Measurements from ENCODE around the gene SLCO3A1.

SLCO3A1 gene

DNA sequence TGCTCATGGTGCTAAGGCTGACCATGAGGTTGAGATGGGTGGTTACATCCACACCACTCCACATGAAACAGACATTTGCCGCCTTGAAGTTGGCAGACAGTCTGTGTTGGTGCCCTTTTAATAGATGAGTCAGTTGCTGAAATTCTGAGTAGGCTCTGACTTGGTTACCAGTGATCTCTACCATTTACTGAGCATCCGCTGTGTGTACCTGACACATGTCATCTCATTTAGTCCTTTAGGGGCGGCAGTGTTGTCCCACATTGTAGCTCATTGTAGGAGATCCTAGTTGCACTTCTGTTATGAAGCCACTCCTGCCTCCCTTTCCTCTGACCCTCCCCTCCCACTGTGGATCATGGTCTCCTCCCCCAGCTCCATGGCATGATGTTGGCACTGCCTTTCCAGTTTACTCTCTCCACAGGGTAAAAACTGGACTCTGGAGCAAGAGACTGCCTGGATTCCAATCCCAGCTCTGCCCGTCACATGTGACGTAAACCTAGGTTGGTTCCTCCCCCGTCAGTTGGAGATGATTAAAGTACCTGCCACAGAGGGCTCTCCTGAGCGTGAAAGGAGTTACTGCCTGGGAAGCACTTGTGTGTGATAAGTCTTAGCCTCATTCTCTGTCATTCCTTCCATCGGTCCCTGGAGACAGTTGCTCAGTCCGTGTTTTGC is 21.6 kb downstream of the SLCO3A1 start:
- no peaks in the 10 kb centered on the region for H3K36me3 ChIP-seq (ENCODE audit: control insufficient read depth, insufficient read depth, low read length)
- no peaks in the 10 kb centered on the region for H3K4me1 ChIP-seq (ENCODE audit: control insufficient read depth, insufficient read depth, low read length)
- no peak overlapping the region for H3K4me3 ChIP-seq (ENCODE audit: low read length)
- no peaks in the 10 kb centered on the region for H3K27me3 ChIP-seq (ENCODE audit: control insufficient read depth, insufficient read depth, low read length)
- H3K27ac ChIP-seq (ENCODE audit: low read depth, low read length), result no peak overlapping the region
- H3K9ac ChIP-seq (ENCODE audit: low read length), result no peak overlapping the region

DNA sequence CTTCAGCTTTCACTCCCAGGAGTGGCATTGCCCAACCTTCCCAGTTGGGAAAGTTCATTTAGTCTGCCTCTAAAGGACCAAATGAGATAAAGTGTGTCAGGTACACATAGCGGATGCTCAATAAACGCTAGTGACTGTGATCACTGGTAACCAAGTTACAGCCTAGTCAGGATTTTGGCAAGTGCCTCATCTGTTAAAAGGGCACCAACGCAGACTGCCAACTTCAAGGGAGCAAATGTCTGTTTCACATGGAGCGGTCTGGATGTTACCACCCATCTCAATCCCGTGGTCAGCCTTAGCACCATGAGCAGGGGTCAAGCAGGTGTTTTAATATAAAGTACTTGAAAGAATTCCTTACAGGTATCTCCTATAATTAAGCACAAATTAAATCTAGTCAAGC is 22.7 kb downstream of the SLCO3A1 start:
- Histone ChIP-seq H3K27me3 (ENCODE audit: control insufficient read depth, insufficient read depth, low read length) (no peaks in the 10 kb centered on the region), H3K9ac (ENCODE audit: low read length) (no peak overlapping the region), H3K4me1 (ENCODE audit: control insufficient read depth, insufficient read depth, low read length) (no peaks in the 10 kb centered on the region), H3K4me3 (ENCODE audit: low read length) (no peak overlapping the region), H3K27ac (ENCODE audit: low read depth, low read length) (no peak overlapping the region), H3K36me3 (ENCODE audit: control insufficient read depth, insufficient read depth, low read length) (no peaks in the 10 kb centered on the region)

DNA sequence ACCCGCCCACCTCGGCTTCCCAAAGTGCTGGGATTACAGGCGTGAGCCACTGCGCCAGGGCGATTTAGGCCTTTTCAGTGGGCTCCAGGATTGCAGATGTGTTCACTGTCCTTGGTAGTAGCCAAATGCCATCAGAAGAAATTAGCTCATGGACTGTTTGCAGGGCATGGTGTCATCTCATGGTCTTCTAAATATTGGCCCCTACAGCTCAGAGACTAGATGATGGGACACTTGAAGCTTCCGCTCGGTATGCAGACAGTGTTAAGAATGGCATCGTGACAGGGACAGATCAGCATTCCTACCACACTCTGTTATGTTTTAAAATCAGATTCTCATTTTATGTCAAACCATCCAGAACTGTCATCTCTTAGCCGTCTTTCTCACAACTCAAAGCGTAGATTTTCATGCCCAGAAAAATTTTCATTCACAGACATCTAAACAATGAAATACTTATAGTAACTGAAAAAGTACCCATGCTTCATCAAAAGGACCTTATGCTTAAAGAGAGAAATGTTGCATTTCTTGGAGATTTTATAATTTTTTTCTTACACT is 24.9 kb downstream of the SLCO3A1 start:
- H3K9ac ChIP-seq (ENCODE audit: low read length), result no peak overlapping the region
- no peaks in the 10 kb centered on the region for H3K36me3 ChIP-seq (ENCODE audit: control insufficient read depth, insufficient read depth, low read length)
- H3K27ac ChIP-seq (ENCODE audit: low read depth, low read length), result no peak overlapping the region
- H3K27me3 ChIP-seq (ENCODE audit: control insufficient read depth, insufficient read depth, low read length), result no peaks in the 10 kb centered on the region
- no peak overlapping the region for H3K4me3 ChIP-seq (ENCODE audit: low read length)
- no peaks in the 10 kb centered on the region for H3K4me1 ChIP-seq (ENCODE audit: control insufficient read depth, insufficient read depth, low read length)

DNA sequence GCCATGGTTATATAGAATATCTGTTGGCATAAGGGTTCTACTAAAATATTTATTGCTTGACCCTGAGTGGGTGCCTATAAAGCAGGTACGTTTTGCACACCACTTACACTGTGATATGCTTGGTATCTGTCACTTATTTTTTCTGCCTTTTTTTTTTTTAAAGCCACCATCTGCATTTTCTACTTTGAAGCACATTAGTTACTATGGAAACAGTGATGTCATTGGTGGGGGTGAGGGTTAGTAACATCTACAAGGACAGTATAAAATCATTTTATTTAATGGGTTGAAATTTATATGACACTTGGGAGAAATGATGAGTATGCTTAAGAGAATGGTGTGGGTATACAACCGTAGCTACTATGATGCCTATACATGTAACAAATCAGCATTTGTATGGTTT is 25.6 kb downstream of the SLCO3A1 start:
- no peak overlapping the region for H3K9ac ChIP-seq (ENCODE audit: low read length)
- H3K27ac ChIP-seq (ENCODE audit: low read depth, low read length), result no peak overlapping the region
- no peaks in the 10 kb centered on the region for H3K27me3 ChIP-seq (ENCODE audit: control insufficient read depth, insufficient read depth, low read length)
- H3K4me1 ChIP-seq (ENCODE audit: control insufficient read depth, insufficient read depth, low read length), result no peaks in the 10 kb centered on the region
- H3K4me3 ChIP-seq (ENCODE audit: low read length), result no peak overlapping the region
- no peaks in the 10 kb centered on the region for H3K36me3 ChIP-seq (ENCODE audit: control insufficient read depth, insufficient read depth, low read length)

DNA sequence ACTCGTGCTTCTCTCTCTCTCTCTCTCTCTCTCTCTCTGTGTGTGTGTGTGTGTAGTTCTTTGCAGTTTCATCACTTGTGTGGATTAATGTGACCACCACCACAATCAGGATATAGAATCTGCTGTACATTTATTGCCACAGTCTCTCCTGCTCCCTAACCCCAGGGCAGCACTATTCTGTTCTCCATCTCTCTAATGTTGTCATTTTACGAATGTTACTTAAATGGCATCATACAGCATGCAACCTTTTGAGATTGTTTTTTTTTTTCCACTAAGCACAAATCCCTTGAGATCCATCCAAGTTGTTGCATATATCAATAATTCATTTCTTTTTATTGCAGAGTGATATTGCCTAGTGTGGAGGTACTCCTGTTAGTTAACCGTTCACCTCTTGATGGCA is 26.9 kb downstream of the SLCO3A1 start:
- no peak overlapping the region for H3K9ac ChIP-seq (ENCODE audit: low read length)
- H3K27me3 ChIP-seq (ENCODE audit: control insufficient read depth, insufficient read depth, low read length), result no peaks in the 10 kb centered on the region
- no peaks in the 10 kb centered on the region for H3K4me1 ChIP-seq (ENCODE audit: control insufficient read depth, insufficient read depth, low read length)
- H3K36me3 ChIP-seq (ENCODE audit: control insufficient read depth, insufficient read depth, low read length), result no peaks in the 10 kb centered on the region
- no peak overlapping the region for H3K4me3 ChIP-seq (ENCODE audit: low read length)
- no peak overlapping the region for H3K27ac ChIP-seq (ENCODE audit: low read depth, low read length)

DNA sequence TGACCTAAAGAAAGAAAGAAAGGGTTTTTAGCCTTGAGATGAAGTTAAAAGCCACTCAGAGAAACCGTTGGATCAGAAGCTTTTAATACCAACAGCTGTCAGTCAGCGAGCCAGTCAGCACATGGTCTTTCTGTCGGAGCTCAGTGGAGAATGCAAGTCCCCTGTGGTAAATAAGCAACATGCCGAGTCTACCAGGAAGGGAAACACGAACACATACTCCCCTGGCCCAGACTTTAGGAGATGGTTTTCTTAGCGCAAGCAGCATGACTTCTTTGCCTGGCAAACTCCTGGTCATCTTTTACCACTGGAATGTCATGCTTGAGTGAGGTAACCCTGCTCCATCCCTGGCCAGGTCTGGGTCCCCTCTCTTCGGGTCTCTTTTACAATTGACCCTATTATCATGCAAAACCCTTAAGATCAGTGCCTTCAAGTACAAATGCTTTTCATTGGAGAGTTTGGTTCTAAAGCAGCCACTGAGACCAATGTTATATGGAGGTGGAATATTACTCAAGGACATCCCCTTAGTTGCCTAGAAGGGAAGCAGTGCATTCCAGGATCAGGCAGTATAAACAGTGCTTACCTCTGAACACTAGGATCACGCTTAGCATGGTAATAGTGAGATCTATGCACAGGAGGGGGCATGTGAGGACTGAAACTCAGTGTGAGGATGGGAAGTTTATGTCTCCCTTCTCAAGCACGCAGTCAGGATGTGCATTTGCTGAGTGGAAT is 28.2 kb downstream of the SLCO3A1 start:
- no peaks in the 10 kb centered on the region for H3K27me3 ChIP-seq (ENCODE audit: control insufficient read depth, insufficient read depth, low read length)
- H3K27ac ChIP-seq (ENCODE audit: low read depth, low read length), result no peak overlapping the region
- H3K4me3 ChIP-seq (ENCODE audit: low read length), result no peak overlapping the region
- no peak overlapping the region for H3K9ac ChIP-seq (ENCODE audit: low read length)
- no peaks in the 10 kb centered on the region for H3K4me1 ChIP-seq (ENCODE audit: control insufficient read depth, insufficient read depth, low read length)
- H3K36me3 ChIP-seq (ENCODE audit: control insufficient read depth, insufficient read depth, low read length), result no peaks in the 10 kb centered on the region

DNA sequence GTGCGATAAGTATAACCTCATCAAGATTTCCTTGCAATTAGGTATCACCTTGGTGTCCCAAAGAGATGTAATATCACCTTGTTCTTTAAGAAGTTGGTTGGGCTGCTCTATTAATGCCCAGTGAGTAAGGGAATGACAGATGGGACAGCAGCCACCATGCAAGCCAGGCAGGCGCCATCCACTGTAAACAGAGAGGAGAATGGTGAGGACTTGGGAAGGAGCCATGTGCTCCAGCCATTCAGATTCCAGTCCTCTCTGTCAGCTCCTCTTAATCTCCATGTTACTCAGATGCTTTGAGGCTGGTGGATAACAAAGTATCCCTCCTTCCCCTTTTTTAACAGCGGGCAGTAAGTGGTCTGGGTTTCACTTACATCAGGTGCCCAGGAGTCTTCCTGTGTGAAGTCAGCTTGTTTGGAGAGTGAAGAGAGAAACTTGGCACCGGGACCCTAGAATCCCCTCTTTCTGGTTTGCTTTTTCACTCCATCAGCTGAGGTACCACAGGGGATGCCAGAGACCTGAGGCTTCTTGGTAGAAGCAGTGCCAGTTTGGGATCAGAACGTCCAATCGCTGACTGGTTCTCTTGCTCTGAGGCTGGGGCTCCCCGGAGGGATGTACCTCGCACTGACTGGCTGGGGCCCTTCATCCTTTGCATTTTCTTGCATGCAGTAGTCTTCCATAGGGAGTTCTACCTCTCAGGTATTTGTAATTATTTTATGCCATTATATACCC is 29.5 kb downstream of the SLCO3A1 start:
- Histone ChIP-seq H3K27me3 (ENCODE audit: control insufficient read depth, insufficient read depth, low read length) (no peaks in the 10 kb centered on the region), H3K36me3 (ENCODE audit: control insufficient read depth, insufficient read depth, low read length) (no peaks in the 10 kb centered on the region), H3K9ac (ENCODE audit: low read length) (no peak overlapping the region), H3K4me1 (ENCODE audit: control insufficient read depth, insufficient read depth, low read length) (no peaks in the 10 kb centered on the region), H3K27ac (ENCODE audit: low read depth, low read length) (no peak overlapping the region), H3K4me3 (ENCODE audit: low read length) (no peak overlapping the region)

DNA sequence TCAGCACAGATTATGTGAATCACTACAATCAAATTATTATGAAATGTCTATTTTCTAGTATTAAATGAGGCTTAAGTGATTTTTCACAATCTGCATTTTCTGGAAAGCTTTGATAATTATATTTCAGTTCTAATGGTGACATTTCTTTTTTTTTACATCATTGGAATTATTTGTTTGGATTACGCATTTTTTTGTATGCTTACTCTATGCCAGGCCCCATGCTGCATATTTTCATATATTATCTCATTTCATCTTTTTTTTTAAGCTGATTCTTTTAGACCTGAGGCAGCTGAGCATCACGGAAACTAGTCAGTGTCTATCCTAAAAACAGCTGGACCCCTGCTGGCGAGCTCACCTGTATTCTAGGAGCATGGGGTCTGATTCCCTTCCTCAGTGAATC is 31.1 kb downstream of the SLCO3A1 start:
- Histone ChIP-seq H3K9ac (ENCODE audit: low read length) (no peak overlapping the region), H3K27ac (ENCODE audit: low read depth, low read length) (no peak overlapping the region), H3K4me3 (ENCODE audit: low read length) (no peak overlapping the region), H3K27me3 (ENCODE audit: control insufficient read depth, insufficient read depth, low read length) (no peaks in the 10 kb centered on the region), H3K36me3 (ENCODE audit: control insufficient read depth, insufficient read depth, low read length) (no peaks in the 10 kb centered on the region), H3K4me1 (ENCODE audit: control insufficient read depth, insufficient read depth, low read length) (no peaks in the 10 kb centered on the region)

DNA sequence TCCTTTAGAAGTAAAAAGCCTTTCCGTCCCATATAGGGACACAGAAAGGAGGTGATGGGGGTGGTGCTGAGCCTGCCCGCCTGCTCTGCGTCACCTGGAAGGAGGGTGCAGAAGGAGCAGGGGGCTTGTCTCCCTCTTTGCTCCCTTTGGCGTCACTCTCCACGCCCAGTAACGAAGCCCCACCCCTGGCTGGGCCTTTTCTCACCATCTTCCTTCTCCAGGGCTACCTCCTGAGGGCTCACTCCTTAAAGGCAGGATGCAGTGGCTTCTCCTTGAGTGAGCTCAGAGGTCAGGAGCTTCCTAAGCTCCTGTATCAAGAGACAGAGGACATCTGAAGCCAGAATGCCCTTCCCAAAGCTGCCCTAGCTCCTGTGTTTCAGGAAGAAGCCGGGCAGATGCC is 31.5 kb downstream of the SLCO3A1 start:
- no peak overlapping the region for H3K27ac ChIP-seq (ENCODE audit: low read depth, low read length)
- H3K36me3 ChIP-seq (ENCODE audit: control insufficient read depth, insufficient read depth, low read length), result no peaks in the 10 kb centered on the region
- H3K9ac ChIP-seq (ENCODE audit: low read length), result no peak overlapping the region
- no peak overlapping the region for H3K4me3 ChIP-seq (ENCODE audit: low read length)
- no peaks in the 10 kb centered on the region for H3K27me3 ChIP-seq (ENCODE audit: control insufficient read depth, insufficient read depth, low read length)
- no peaks in the 10 kb centered on the region for H3K4me1 ChIP-seq (ENCODE audit: control insufficient read depth, insufficient read depth, low read length)

DNA sequence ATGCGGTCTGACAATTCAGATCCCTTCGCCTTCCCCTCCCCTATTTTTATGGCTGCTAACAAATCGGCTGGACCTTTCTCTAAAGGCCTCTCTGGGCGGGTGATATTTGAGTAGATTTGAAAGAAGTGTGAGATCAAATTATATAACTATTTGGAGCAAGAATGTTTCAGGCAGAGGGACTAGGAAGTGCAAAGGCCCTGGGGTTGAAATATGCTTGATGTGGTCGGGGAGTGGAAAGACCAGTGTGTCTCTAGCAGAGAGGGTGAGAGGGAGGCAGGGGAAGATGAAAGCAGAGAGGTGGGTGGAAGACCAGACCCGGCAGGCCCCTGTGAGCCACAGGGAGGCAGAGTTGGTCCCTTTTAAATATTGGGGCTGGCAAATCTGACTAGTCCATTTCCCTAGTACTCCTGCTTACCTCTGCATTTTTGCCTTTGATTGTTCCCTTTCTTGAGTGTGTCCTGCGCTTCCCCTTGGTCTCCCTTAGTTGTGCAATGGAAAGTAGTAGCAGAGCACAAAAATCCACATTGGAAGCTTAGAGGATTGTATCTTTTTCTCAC is 32.3 kb downstream of the SLCO3A1 start:
- H3K27me3 ChIP-seq (ENCODE audit: control insufficient read depth, insufficient read depth, low read length), result no peaks in the 10 kb centered on the region
- no peak overlapping the region for H3K27ac ChIP-seq (ENCODE audit: low read depth, low read length)
- H3K4me3 ChIP-seq (ENCODE audit: low read length), result no peak overlapping the region
- H3K9ac ChIP-seq (ENCODE audit: low read length), result no peak overlapping the region
- no peaks in the 10 kb centered on the region for H3K36me3 ChIP-seq (ENCODE audit: control insufficient read depth, insufficient read depth, low read length)
- no peaks in the 10 kb centered on the region for H3K4me1 ChIP-seq (ENCODE audit: control insufficient read depth, insufficient read depth, low read length)

DNA sequence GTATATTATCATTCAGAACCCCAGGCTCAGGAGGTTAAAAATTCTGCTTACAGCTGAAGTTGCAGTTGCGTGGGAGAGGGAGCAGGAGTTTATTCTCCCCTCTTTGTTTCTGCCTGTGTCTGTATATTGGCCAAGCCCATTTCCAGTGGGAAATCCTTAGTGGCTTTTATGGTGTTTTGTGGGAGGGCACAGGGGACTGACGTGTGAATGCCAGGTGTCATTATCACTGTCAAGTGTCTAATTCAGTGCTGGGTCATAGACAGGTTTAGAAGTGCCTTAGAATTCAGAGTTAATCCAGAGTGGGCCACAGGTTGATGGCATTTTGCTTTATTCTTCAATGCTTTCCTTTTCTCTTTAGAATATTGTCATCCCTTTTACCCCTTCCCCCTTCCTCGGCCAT is 33.4 kb downstream of the SLCO3A1 start:
- no peak overlapping the region for H3K4me3 ChIP-seq (ENCODE audit: low read length)

DNA sequence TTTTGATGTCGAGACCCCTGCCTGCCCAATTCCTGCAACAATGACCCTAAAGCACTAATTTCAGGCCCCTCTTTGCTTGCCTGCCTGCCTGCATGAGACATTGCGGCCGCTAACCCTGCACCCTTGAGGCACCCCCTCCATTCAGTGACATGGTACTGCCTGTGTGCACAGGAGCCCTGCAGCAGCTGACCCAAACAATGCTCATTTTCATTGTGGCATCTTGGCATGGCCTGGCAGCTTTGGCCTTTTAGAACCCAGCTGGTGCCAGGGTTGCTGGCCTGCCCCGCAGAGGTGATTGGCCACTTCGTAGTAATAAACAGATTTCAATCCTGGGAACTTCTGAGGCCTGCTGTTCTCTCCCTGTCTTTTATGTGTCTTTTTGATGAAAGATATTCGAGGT is 33.8 kb downstream of the SLCO3A1 start:
- H3K27ac ChIP-seq (ENCODE audit: low read depth, low read length), result no peak overlapping the region
- no peaks in the 10 kb centered on the region for H3K27me3 ChIP-seq (ENCODE audit: control insufficient read depth, insufficient read depth, low read length)
- no peak overlapping the region for H3K4me3 ChIP-seq (ENCODE audit: low read length)
- H3K4me1 ChIP-seq (ENCODE audit: control insufficient read depth, insufficient read depth, low read length), result no peaks in the 10 kb centered on the region
- H3K9ac ChIP-seq (ENCODE audit: low read length), result no peak overlapping the region
- no peaks in the 10 kb centered on the region for H3K36me3 ChIP-seq (ENCODE audit: control insufficient read depth, insufficient read depth, low read length)

More for the DNA sequence above, 33.4 kb downstream of the SLCO3A1 start:
- no peaks in the 10 kb centered on the region for H3K36me3 ChIP-seq (ENCODE audit: control insufficient read depth, insufficient read depth, low read length)
- no peaks in the 10 kb centered on the region for H3K27me3 ChIP-seq (ENCODE audit: control insufficient read depth, insufficient read depth, low read length)
- no peaks in the 10 kb centered on the region for H3K4me1 ChIP-seq (ENCODE audit: control insufficient read depth, insufficient read depth, low read length)
- H3K9ac ChIP-seq (ENCODE audit: low read length), result no peak overlapping the region
- no peak overlapping the region for H3K27ac ChIP-seq (ENCODE audit: low read depth, low read length)

Measured in rectal smooth muscle tissue (tissue), 1 donor.